GM19025 (cell line): ENCODE data around the gene NCOR2.
A peak's percentile ranks its signal among the peaks of the same experiment; 100 is the strongest.

ENCODE experiments used
- ATAC-seq: cut with Tn5 transposase; IDR thresholded peaks from one replicate; pipeline ENCODE4 v1.9.1; 2021; ENCODE audit warnings: mild to moderate bottlenecking, low read depth, moderate library complexity; ENCODE audit not compliant: unreplicated experiment

The NCOR2 gene

GRCh38 chr12:124578445-124578844 lies 11.0 kb upstream of the NCOR2 start:
- ATAC-seq = no peak

GRCh38 chr12:124577986-124578385 lies 10.6 kb upstream of the NCOR2 start:
- ATAC-seq = no peak

- no peak for ATAC-seq
Measured at GRCh38 chr12:124577374-124577773, 10.0 kb upstream of the NCOR2 start.

- no peak for ATAC-seq
Measured at GRCh38 chr12:124576061-124576650, 8.7 kb upstream of the NCOR2 start.

- no peak for ATAC-seq
Measured at GRCh38 chr12:124573839-124574786, 6.7 kb upstream of the NCOR2 start.

- no peak for ATAC-seq
Measured at GRCh38 chr12:124571556-124571955, 4.1 kb upstream of the NCOR2 start.

GRCh38 chr12:124570810-124571209 lies 3.4 kb upstream of the NCOR2 start:
- ATAC-seq = no peak

- no peak for ATAC-seq
Measured at GRCh38 chr12:124569375-124570148, 2.1 kb upstream of the NCOR2 start.

GRCh38 chr12:124568431-124569374 lies 1.3 kb upstream of the NCOR2 start:
- ATAC-seq = no peak

- peak; percentile 53 for ATAC-seq
Measured at GRCh38 chr12:124567673-124568373, 411 bp upstream of the NCOR2 start.

GRCh38 chr12:124566161-124566996 lies 1.0 kb downstream of the NCOR2 start:
- ATAC-seq = peak; percentile 31

- no peak for ATAC-seq
Measured at GRCh38 chr12:124565656-124566160, 1.7 kb downstream of the NCOR2 start.

- no peak for ATAC-seq
Measured at GRCh38 chr12:124564971-124565491, 2.4 kb downstream of the NCOR2 start.

- no peak for ATAC-seq
Measured at GRCh38 chr12:124564232-124564958, 3.0 kb downstream of the NCOR2 start.

GRCh38 chr12:124563809-124564208 lies 3.6 kb downstream of the NCOR2 start:
- no peak for ATAC-seq

- no peak for ATAC-seq
Measured at GRCh38 chr12:124563401-124563800, 4.0 kb downstream of the NCOR2 start.

- ATAC-seq = no peak
Measured at GRCh38 chr12:124562796-124563181, 4.6 kb downstream of the NCOR2 start.
